Inflammatory macrophage treated with lipopolysaccharide for 1 hour (primary cell): ENCODE results near the gene ARFGEF2.
"Not testable (repeated sequence)": the region's sequence is repeated elsewhere in the genome, so short reads cannot be mapped to it uniquely, and the experiment has no call there.

Experiments used
- DNase-seq, 2 donors: peaks; one replicate each; pipeline ENCODE4 v3.0.0-alpha.2; 2020 to 2022

The ARFGEF2 gene

DNA sequence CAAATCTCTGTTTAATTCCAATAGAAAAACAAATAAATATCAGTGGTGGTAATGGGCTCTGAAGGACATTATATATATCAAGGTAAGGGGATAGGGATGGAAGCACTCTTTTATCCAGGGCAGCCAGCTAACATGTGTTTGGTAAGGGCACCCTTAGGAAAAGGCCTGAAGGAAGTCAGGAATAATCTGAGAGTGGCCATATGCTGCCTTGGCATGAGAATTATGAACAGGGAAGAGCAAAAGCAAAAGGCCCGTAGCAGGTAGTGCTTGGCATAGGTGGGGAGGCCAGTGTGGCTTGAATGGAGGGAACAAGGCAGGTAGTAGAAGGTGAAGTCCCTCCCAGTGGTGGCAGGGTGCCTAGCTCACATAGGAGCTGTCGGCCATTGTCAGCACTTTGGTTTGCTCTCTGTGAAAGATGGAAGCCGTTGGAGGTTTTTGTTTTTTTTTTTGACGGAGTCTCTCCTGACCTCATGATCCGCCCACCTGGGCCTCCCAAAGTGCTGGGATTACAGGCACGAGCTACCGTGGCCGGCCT is 85.0 kb downstream of the ARFGEF2 start:
- DNase-seq, result no peak

GRCh38 chr20:49009899-49010631 is 88.6 kb downstream of the ARFGEF2 start:
- DNase-seq, result no peak

DNA sequence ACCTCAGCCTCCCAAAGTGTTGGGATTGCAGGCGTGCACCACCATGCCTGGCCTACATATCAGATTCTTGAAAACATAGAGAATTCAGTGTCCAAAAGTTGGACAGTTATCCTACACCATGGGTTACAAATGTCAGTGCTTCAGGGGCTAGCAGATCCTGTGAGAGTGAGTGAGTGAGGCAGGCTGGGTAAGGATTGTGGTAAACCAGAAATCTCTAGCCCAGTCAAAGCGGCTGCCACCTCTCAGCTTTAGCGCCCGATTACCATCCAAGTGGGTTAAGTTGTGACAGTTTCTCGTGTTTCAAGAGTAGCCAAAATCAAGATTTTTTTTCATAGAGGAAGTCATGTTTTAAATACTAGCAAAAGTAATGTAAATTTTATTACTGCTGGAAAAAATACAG is 102.7 kb downstream of the ARFGEF2 start:
- DNase-seq, result no peak

DNA sequence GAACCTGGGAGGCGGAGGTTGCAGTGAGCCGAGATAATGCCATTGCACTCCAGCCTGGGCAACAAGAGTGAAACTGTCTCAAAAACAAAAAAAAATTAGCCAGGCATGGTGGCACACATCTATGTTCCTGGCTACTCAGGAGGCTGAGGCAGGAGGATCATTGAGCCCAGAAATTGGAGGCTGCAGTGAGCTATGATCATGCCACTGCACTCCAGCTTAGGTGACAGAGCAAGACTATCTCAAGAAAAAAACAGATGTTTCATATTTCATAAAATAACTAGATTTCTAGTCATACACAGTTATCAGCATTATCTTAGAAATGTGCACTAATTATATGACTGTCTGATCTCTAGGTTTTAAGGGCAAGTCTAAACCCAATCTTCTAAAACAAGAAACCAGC is 106.7 kb downstream of the ARFGEF2 start:
- DNase-seq, result not testable (repeated sequence)

- no peak for DNase-seq
Observed at GRCh38 chr20:49028684-49029083, 107.2 kb downstream of the ARFGEF2 start.

- DNase-seq, result no peak
Observed at GRCh38 chr20:49029203-49029602, 107.7 kb downstream of the ARFGEF2 start.

DNA sequence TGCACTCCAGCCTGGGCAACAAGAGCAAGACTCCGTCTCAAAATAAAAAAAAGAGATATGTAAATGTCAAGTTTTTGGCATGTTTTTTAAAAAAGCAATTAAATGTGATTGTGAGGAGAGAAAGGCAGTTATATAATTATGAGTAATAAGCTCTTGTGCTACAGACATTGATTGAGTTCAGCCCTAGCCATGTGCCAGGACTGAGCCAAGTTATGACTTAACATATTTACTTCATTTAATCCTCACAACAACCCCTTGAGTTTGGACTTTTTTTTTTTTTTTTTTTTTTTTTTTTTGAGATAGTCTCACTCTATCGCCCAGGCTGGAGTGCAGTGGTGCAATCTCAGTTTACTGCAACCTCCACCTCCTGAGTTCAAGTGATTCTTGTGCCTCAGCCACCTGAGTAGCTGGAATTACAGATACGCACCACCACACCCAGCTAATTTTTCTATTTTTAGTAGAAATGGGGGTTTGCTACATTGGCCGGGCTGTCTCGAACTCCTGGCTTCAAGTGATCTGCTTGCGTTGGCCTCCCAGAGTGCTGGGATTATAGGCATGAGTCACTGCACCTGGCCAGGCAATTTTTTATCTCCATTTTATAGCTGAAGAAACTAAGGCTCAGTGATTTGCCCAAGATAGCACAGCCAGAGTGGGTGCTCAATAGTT is 109.6 kb downstream of the ARFGEF2 start:
- DNase-seq, result no peak

- no peak for DNase-seq
Observed at GRCh38 chr20:49032455-49032854, 110.9 kb downstream of the ARFGEF2 start.

DNA sequence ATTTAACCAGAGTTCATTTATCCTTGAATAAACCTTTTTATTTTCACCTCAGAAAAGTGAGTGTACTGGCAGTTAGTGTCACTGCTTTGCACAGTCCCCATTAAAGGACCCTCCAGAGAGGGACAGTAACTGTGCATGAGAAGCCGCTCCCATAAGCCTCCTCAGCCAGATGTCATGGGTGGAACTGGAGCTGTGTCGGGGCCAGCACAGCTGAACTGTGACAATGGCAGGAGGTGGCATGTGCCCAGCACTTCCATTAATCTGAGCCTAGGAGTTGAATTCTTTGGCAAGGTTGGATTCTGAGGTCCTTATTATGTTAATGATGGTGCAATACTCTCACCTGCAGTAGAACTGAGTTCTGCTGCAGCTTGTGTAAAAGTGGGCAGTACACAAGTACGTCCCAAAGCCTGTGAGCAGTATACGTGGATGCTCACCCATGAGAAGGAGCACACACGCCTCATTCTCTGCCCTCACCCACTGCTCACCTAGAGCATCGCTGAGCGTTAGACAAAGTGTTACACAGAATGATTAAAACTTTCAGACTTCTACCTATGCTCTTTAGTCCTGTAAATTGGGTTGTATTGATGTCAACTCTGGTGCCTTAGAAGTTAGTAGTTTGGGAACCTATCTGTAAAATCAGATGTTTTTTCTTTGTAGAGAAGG is 112.7 kb downstream of the ARFGEF2 start:
- DNase-seq, result no peak

DNA sequence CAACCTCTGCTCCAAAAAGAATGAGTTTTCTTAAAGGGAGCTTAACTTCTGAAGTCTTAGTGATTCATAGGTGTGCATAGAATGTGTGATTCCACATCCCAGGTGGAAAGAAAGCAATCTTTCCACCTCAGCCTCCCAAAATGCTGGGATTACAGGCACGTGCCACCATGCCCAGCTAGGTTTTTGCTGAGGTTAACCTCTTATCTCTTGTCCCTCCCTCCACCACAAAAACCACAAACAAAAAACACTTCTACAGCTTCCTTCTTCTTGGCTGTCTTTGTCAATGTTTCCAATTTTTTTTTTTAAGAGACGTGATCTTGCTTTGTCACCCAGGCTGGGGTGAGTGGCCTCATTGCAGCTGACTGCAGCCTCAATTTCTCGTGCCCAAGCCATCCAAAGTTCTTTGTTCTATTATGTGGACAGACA is 116.5 kb downstream of the ARFGEF2 start:
- peak; percentile 43 to 47 for DNase-seq

- DNase-seq, result no peak
Observed at GRCh38 chr20:49039854-49040253, 118.3 kb downstream of the ARFGEF2 start.

GRCh38 chr20:49043000-49043399 is 121.5 kb downstream of the ARFGEF2 start:
- DNase-seq, result no peak

DNA sequence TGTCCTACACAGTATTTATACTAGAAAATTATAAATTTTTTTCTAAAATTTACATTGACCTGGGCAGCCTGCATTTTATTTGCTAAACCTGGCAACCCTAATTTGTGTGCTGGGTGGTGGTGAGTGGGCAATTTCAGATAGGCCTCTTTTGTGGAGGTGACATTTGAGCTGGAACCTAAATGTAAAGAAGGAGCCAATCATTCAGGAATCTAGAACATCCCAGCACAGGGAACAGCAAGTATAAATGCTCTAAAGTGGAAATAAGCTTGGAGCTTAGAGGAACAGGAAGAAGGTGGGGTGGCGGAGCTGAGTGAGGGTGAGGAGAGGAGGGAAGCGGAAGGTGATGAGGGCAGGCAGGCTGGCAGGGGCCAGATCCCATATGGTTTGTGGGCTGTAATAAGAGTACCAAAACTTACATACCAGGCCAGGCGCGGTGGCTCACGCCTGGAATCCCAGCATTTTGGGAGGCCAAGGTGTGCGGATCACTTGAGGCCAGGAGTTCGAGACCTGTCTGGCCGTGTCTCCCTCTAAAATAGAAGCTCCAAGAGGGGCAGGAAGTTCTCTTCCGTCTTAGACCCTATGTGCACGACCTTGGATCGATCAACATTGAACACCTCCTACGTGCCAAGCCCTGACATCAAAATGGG is 124.1 kb downstream of the ARFGEF2 start:
- peak; percentile 47 to 62 for DNase-seq

- peak; percentile 97 to 98 for DNase-seq
Observed at GRCh38 chr20:49046087-49046900, 124.8 kb downstream of the ARFGEF2 start, which contains the start of gene CSE1L. TSS of gene CSE1L (plus strand) at chr20:49046312. CDS start at chr20:49058464, 12,152 bp downstream.

DNA sequence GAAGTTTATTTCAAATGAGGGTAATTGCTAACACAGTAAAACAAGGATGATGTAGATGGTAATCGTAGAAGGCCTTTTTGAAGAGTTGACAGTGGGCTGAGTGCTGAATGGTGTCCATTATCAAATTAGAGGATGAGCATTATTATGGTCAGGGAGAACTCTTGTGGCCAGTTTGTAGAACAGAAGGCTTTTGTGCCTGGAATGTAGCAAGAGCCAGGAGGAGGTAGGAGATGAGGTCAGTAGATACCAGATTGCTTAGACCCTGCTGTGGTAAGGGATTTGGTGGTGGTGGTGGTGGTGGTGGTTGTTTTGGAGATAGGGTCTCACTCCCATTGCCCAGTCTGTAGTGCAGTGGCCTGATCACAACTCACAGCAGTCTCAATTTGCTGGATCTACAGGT is 130.8 kb downstream of the ARFGEF2 start:
- DNase-seq, result no peak

DNA sequence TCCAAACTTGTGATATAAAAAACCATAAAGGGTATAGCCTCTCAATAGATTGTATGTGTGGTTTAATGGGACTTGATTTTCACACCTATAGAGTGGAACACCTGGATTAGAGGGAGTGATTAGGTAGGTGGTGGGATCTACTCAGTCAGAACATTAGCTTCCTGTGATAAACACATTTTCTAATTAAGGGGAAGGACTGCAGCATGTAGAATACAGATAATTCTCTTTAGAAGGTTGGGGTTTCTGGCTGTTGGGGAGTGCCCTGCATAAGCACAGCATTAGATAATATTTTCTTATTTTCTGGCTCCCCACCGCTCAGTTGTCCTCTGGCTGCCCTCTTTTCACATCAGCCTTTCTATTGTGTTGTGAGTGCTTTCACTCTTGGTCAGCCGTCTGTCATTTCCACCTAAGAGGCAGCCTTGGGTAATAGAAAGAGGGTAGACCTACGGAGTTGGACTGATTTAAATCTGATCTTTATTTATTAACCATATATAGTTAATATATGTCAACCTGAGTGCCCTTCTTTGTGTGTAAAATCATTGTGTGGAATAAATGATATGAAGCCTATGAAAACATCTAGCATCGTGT is 132.6 kb downstream of the ARFGEF2 start:
- DNase-seq, result no peak

- DNase-seq, result no peak
Observed at GRCh38 chr20:49063279-49063678, 141.8 kb downstream of the ARFGEF2 start.

GRCh38 chr20:49074521-49074920 is 153.0 kb downstream of the ARFGEF2 start:
- no peak for DNase-seq

- no peak for DNase-seq
Observed at GRCh38 chr20:49078310-49078709, 156.8 kb downstream of the ARFGEF2 start.

- not testable (repeated sequence) for DNase-seq
Observed at GRCh38 chr20:49082295-49082694, 160.8 kb downstream of the ARFGEF2 start.
